ENCODE data around the gene NF1.
"Not testable (repeated sequence)": the region's sequence is repeated elsewhere in the genome, so short reads cannot be mapped to it uniquely, and the experiment has no call there.

NF1 gene

DNA sequence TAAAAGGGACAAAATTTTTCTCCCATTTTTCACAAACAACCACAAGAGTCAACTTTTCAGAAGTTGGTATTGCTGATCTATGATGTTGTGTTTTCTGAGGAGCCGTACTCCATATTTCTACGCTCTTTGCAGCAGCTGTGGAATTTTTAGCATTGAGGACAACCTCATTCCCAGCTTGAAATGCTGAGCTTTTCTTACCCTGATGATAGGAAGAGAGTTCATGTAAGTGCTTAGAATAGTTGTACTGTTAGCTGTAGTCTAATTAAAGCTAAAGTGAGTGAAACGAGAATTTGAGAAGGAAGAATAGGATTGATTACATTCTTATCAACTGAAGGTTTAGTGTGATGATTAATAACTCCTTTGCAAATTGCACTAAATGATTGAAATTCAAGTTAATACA lies 72.3 kb downstream of the NF1 start:
- TF ChIP-seq, protein P1, sequence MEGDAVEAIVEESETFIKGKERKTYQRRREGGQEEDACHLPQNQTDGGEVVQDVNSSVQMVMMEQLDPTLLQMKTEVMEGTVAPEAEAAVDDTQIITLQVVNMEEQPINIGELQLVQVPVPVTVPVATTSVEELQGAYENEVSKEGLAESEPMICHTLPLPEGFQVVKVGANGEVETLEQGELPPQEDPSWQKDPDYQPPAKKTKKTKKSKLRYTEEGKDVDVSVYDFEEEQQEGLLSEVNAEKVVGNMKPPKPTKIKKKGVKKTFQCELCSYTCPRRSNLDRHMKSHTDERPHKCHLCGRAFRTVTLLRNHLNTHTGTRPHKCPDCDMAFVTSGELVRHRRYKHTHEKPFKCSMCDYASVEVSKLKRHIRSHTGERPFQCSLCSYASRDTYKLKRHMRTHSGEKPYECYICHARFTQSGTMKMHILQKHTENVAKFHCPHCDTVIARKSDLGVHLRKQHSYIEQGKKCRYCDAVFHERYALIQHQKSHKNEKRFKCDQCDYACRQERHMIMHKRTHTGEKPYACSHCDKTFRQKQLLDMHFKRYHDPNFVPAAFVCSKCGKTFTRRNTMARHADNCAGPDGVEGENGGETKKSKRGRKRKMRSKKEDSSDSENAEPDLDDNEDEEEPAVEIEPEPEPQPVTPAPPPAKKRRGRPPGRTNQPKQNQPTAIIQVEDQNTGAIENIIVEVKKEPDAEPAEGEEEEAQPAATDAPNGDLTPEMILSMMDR (IDR thresholded peaks at IDR 0.05; ENCODE audit: control extremely low read depth, extremely low read depth, low read depth, missing control alignments): no peak
- no peak for DNase-seq (ENCODE audit: extremely low spot score)
- POLR2A ChIA-PET: no interaction called here
- CTCF ChIA-PET: no interaction called here

DNA sequence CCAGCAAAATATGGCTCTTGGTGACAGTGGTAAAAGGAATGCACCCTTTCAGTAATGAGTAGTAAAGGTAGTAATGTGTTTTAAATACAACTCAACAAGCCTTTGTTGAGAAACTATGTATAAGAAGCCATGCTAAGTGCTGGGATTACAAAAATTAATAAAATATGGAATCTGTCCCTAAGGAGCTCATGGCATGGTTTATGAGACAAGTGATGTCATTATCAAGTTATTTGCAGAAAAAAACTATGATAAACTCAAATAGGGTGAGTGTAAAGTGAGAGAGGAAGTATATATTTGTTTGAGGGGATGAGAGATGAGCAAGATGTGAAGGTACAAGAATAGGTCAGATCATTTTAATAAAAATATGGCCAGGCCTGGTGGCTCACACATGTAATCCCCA lies 76.9 kb downstream of the NF1 start:
- DNase-seq (ENCODE audit: extremely low spot score): no peak
- ChIA-PET POLR2A (no interaction called here), CTCF (no interaction called here)
- TF ChIP-seq, protein P1 (IDR thresholded peaks at IDR 0.05; ENCODE audit: control extremely low read depth, extremely low read depth, low read depth, missing control alignments): no peak

DNA sequence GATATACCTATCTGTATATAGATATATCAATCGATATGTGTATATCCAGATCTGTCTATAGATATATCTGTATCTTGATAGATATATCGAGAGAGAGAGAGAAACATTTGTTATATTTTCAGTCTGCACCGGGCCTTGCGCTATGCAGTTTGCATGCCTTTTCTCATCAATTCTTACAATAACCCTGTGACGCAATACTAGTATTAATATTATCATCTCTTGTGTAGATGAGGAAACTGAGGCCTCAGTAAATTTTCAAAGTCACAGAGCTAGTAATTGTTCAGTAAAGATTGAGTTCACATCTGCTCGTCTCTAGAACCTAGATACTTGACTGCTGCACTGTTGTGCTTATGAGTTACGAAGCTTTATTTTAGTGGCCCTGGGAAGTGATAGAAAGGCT lies 77.6 kb downstream of the NF1 start:
- CTCF ChIA-PET: no interaction called here
- no peak for DNase-seq (ENCODE audit: extremely low spot score)
- POLR2A ChIA-PET: no interaction called here
- TF ChIP-seq, protein P1 (IDR thresholded peaks at IDR 0.05; ENCODE audit: control extremely low read depth, extremely low read depth, low read depth, missing control alignments): no peak

DNA sequence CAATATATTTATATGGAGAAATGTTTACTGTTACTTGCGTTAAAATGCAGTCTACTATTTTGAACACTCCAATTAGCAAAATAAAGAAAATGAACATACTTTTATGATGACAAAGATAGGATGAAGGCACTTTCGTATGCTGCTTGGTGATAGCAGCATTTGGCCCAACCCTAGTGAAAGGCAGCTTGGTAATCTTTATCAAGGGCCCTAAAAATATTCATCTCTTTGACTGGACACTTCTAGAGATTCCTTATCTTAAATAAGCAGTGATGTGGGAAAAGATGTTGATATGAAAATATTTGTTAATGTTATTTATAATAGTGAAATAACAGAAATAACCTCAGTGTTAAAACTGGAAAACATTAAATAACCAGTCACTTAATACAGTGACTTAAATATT lies 79.4 kb downstream of the NF1 start:
- CTCF ChIA-PET: no interaction called here
- POLR2A ChIA-PET: no interaction called here
- no peak for DNase-seq (ENCODE audit: extremely low spot score)
- TF ChIP-seq, protein P1 (IDR thresholded peaks at IDR 0.05; ENCODE audit: control extremely low read depth, extremely low read depth, low read depth, missing control alignments): no peak

DNA sequence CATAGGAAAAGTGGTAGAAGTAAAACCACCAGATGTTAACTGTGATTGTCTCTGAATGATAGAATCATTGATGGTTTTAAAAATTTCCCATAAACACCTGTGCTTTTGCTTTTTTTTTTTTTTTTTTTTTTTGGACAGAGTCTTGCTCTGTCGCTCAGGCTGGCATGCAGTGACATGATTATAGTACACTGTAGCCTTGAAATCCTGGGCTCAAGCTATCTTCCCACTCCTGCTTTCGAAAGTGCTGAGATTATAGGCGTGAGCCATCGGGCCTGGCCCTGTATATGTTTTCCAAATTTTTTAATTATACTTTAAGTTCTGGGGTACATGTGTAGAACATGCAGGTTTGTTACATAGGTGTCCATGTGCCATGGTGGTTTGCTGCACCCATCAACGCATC lies 80.5 kb downstream of the NF1 start:
- no peak for DNase-seq (ENCODE audit: extremely low spot score)
- TF ChIP-seq, protein P1 (IDR thresholded peaks at IDR 0.05; ENCODE audit: control extremely low read depth, extremely low read depth, low read depth, missing control alignments): no peak
- POLR2A ChIA-PET: interaction anchor here (0.7 kb wide), 1 partner anchor 406 kb away, joined by 8 read pairs; no protein-coding TSS in a partner anchor
- CTCF ChIA-PET: interaction anchor here (0.9 kb wide), 1 partner anchor 74 kb away, joined by 3 read pairs; no protein-coding TSS in a partner anchor

DNA sequence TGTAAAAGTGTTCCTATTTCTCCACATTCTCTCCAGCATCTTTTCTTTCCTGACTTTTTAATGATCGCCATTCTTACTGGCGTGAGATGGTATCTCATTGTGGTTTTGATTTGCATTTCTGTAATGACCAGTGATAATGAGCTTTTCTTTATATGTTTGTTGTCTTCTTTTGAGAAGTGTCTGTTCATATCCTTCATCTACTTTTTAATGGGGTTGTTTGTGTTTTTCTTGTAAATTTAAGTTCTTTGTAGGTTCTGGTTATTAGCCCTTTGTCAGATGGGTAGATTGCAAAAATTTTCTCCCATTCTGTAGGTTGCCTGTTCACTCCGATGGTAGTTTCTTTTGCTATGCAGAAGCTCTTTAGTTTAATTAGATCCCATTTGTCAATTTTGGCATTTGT lies 81.4 kb downstream of the NF1 start:
- DNase-seq (ENCODE audit: extremely low spot score); POLR2A ChIA-PET: not testable (repeated sequence)
- CTCF ChIA-PET: interaction anchor here (0.9 kb wide), 1 partner anchor 73 kb away, joined by 3 read pairs; no protein-coding TSS in a partner anchor

DNA sequence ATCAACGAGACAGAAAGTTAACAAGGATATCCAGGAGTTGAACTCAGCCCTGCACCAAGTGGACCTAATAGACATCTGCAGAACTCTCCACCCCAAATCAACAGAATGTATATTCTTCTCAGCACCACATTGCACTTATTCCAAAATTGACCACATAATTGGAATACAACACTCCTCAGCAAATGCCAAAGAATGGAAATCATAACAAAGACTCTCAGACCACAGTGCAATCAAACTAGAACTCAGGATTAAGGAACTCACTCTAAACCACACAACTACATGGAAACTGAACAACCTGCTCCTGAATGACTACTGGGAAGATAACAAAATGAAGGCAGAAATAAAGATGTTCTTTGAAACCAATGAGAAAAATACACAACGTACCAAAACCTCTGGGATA lies 84.2 kb downstream of the NF1 start:
- CTCF ChIA-PET: interaction anchor here (1.0 kb wide), 2 partner anchors 13 to 37 kb away, joined by 4 read pairs; no protein-coding TSS in a partner anchor

DNA sequence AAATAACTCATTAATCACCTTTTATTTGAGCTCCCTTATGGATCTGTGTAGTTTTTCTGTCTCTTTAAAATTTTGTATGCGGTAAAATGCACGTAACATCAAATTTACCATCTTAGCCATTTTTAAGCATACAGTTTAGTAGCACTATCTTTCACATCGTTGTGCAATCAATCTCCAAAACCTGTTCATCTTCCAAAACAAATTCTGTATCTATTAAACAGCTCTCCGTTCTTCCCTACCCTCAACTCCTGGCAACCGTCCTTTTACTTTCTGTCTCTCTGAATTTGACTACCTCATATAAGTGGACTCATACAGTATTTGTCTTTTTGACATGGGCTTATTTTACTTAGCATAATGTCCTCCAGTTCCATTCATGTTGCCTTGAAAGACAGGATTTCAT lies 100.5 kb downstream of the NF1 start:
- TF ChIP-seq, protein P1 (IDR thresholded peaks at IDR 0.05; ENCODE audit: control extremely low read depth, extremely low read depth, low read depth, missing control alignments): no peak
- DNase-seq (ENCODE audit: extremely low spot score): no peak
- ChIA-PET CTCF (interaction anchor here (1.3 kb wide), 1 partner anchor 25 kb away, joined by 4 read pairs; no protein-coding TSS in a partner anchor), POLR2A (no interaction called here)

More for the DNA sequence above, 84.2 kb downstream of the NF1 start:
- POLR2A ChIA-PET; DNase-seq (ENCODE audit: extremely low spot score): not testable (repeated sequence)
